Fibroblast of pulmonary artery (primary cell): ENCODE measurements around the gene DUOX1.

Experiments used
- DNase-seq: peaks from one replicate; pipeline ENCODE4 v3.0.0-alpha.2; 2010; ENCODE audit warnings: low read depth
- H3K4me3 ChIP-seq: replicated peaks from 2 replicates; pipeline ENCODE4 v1.5.1; 2011; ENCODE audit warnings: low read depth, mild to moderate bottlenecking, control low read depth, low read length, moderate library complexity
- CTCF ChIP-seq: IDR thresholded peaks from 2 replicates; pipeline ENCODE4 v1.5.1; 2011; ENCODE audit warnings: mild to moderate bottlenecking, control low read depth, low read length, inconsistent platforms; ENCODE audit errors: missing control alignments

DUOX1 gene

GRCh38 chr15:45144775-45145174 lies 15.0 kb downstream of the DUOX1 start:
- H3K4me3 ChIP-seq = no peak overlapping the region
- no peak for DNase-seq
- no peak for TF ChIP-seq CTCF

- no peak for TF ChIP-seq CTCF
- H3K4me3 ChIP-seq = no peak overlapping the region
- DNase-seq = no peak
Measured at GRCh38 chr15:45146405-45146804, 16.6 kb downstream of the DUOX1 start.

- DNase-seq = no peak
- H3K4me3 ChIP-seq = no peak overlapping the region
- no peak for TF ChIP-seq CTCF
Measured at GRCh38 chr15:45147606-45148005, 17.8 kb downstream of the DUOX1 start.

GRCh38 chr15:45148076-45149059 lies 18.6 kb downstream of the DUOX1 start:
- H3K4me3 ChIP-seq = no peak overlapping the region
- TF ChIP-seq CTCF = no peak
- DNase-seq = no peak

GRCh38 chr15:45149060-45149459 lies 19.3 kb downstream of the DUOX1 start:
- no peak for DNase-seq
- no peak overlapping the region for H3K4me3 ChIP-seq
- TF ChIP-seq CTCF = no peak

GRCh38 chr15:45150481-45150880 lies 20.7 kb downstream of the DUOX1 start:
- no peak for DNase-seq
- H3K4me3 ChIP-seq = no peak overlapping the region
- TF ChIP-seq CTCF = no peak

- DNase-seq = no peak
- H3K4me3 ChIP-seq = no peak overlapping the region
- TF ChIP-seq CTCF = no peak
Measured at GRCh38 chr15:45150997-45151396, 21.2 kb downstream of the DUOX1 start.
